GM12878 (cell line): ENCODE results near the gene PALLD.

Experiments used
- EZH2 ChIP-seq: IDR thresholded peaks from 2 replicates; pipeline ENCODE4 v1.6.1; 2012; ENCODE audit warnings: low read depth, mild to moderate bottlenecking, control low read depth, inconsistent platforms, low read length, borderline replicate concordance; ENCODE audit not compliant: control insufficient read depth
- FOXM1 ChIP-seq: IDR thresholded peaks from 2 replicates; pipeline ENCODE4 v1.6.1; 2012; ENCODE audit warnings: low read depth, mild to moderate bottlenecking, inconsistent platforms, low read length, moderate library complexity
- HDAC6 ChIP-seq: fragments of 200-600 bp; sonication (generic); IDR thresholded peaks from one replicate; pipeline ENCODE4 v1.8.0; 2017; ENCODE audit warnings: antibody characterized with exemption; ENCODE audit not compliant: unreplicated experiment
- KDM1A ChIP-seq: fragments of 200-600 bp; sonication (generic); IDR thresholded peaks from 2 replicates; pipeline ENCODE4 v1.6.1; 2016; ENCODE audit warnings: borderline replicate concordance
- POLR2AphosphoS5 ChIP-seq: IDR thresholded peaks from 2 replicates; pipeline ENCODE4 v1.6.1; 2011; ENCODE audit warnings: mild to moderate bottlenecking, low read length, inconsistent platforms
- RAD21 ChIP-seq: IDR thresholded peaks from 2 replicates; pipeline ENCODE4 v1.6.1; 2011; ENCODE audit warnings: mild to moderate bottlenecking, low read depth, low read length, moderate library complexity; ENCODE audit not compliant: insufficient read depth
- SIX5 ChIP-seq: IDR thresholded peaks from 2 replicates; pipeline ENCODE4 v1.6.1; 2011; ENCODE audit warnings: mild to moderate bottlenecking, low read depth, low read length, moderate library complexity; ENCODE audit not compliant: severe bottlenecking
- SP1 ChIP-seq: IDR thresholded peaks from one replicate; pipeline ENCODE4 v1.6.1; 2011; ENCODE audit warnings: low read depth, low read length
- TAF1 ChIP-seq: IDR thresholded peaks from 2 replicates; pipeline ENCODE4 v1.6.1; 2011; ENCODE audit warnings: mild to moderate bottlenecking, low read depth, low read length, borderline replicate concordance
- YY1 ChIP-seq: IDR thresholded peaks from 2 replicates; pipeline ENCODE4 v1.6.1; 2011; ENCODE audit warnings: low read depth, mild to moderate bottlenecking, low read length
- ZNF274 ChIP-seq: IDR thresholded peaks from one replicate; pipeline ENCODE4 v1.8.0; 2011; ENCODE audit not compliant: insufficient read length, insufficient read depth
- TF ChIP-seq, protein P1 (sequence below): fragments of 150-350 bp; IDR thresholded peaks from 2 replicates; pipeline ENCODE4 v1.6.1; 2016; ENCODE audit warnings: low read depth, low read length

DNA sequence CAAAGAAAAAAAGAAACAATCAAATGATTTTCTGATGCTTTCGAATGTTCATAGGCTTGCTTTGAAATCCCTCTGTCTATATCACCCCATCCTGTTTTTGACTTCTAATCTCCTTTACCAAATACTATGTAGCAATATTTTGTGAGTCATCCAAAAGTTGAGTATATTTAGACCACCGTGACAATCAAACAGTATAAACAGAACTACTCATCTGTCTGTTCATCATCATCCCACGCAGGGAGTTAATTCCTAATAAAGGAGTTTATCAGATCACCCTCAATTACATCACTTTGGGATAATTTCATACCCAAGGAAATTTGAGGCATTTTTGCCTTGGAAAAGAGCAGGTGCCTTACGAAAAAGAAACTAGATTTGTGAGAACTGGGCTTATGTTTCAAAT lies 300.3 kb downstream of the PALLD start:
- TF ChIP-seq RAD21 (no peak), FOXM1 (no peak), HDAC6 (no peak), EZH2 (no peak), KDM1A (no peak), SP1 (no peak), POLR2AphosphoS5 (no peak), YY1 (no peak), TAF1 (no peak), SIX5 (no peak), ZNF274 (no peak)
- TF ChIP-seq, protein P1, sequence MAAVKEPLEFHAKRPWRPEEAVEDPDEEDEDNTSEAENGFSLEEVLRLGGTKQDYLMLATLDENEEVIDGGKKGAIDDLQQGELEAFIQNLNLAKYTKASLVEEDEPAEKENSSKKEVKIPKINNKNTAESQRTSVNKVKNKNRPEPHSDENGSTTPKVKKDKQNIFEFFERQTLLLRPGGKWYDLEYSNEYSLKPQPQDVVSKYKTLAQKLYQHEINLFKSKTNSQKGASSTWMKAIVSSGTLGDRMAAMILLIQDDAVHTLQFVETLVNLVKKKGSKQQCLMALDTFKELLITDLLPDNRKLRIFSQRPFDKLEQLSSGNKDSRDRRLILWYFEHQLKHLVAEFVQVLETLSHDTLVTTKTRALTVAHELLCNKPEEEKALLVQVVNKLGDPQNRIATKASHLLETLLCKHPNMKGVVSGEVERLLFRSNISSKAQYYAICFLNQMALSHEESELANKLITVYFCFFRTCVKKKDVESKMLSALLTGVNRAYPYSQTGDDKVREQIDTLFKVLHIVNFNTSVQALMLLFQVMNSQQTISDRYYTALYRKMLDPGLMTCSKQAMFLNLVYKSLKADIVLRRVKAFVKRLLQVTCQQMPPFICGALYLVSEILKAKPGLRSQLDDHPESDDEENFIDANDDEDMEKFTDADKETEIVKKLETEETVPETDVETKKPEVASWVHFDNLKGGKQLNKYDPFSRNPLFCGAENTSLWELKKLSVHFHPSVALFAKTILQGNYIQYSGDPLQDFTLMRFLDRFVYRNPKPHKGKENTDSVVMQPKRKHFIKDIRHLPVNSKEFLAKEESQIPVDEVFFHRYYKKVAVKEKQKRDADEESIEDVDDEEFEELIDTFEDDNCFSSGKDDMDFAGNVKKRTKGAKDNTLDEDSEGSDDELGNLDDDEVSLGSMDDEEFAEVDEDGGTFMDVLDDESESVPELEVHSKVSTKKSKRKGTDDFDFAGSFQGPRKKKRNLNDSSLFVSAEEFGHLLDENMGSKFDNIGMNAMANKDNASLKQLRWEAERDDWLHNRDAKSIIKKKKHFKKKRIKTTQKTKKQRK, result no peak
